Ishikawa (cell line): ENCODE measurements around the gene KLHL6.

Source experiments
- CEBPB ChIP-seq: IDR thresholded peaks from 2 replicates; pipeline ENCODE4 v1.6.1; 2012
- CREB1 ChIP-seq: IDR thresholded peaks from 2 replicates; pipeline ENCODE4 v1.6.1; 2012; ENCODE audit warnings: low read depth
- EGR1 ChIP-seq: IDR thresholded peaks from 2 replicates; pipeline ENCODE4 v1.6.1; 2012
- EP300 ChIP-seq: IDR thresholded peaks from 2 replicates; pipeline ENCODE4 v1.6.1; 2012; ENCODE audit warnings: borderline replicate concordance
- FOXM1 ChIP-seq: IDR thresholded peaks from 2 replicates; pipeline ENCODE4 v1.6.1; 2012; ENCODE audit warnings: low read depth, borderline replicate concordance
- NFIC ChIP-seq: IDR thresholded peaks from 2 replicates; pipeline ENCODE4 v1.6.1; 2012
- RAD21 ChIP-seq: IDR thresholded peaks from 2 replicates; pipeline ENCODE4 v1.6.1; 2012; ENCODE audit warnings: low read depth
- TAF1 ChIP-seq: IDR thresholded peaks from 2 replicates; pipeline ENCODE4 v1.6.1; 2012; ENCODE audit warnings: low read depth, mild to moderate bottlenecking
- TCF12 ChIP-seq: IDR thresholded peaks from 2 replicates; pipeline ENCODE4 v1.6.1; 2012; ENCODE audit warnings: low read depth
- TEAD4 ChIP-seq: IDR thresholded peaks from 2 replicates; pipeline ENCODE4 v1.6.1; 2012
- YY1 ChIP-seq: IDR thresholded peaks from 2 replicates; pipeline ENCODE4 v1.6.1; 2012; ENCODE audit warnings: low read depth
- ZBTB7A ChIP-seq: IDR thresholded peaks from 2 replicates; pipeline ENCODE4 v1.6.1; 2012; ENCODE audit warnings: low read depth
- TF ChIP-seq, protein P1 (sequence below): IDR thresholded peaks from 2 replicates; pipeline ENCODE4 v1.6.1; 2012
- TF ChIP-seq, protein P2 (sequence below): IDR thresholded peaks from 2 replicates; pipeline ENCODE4 v1.6.1; 2012; ENCODE audit warnings: low read depth, mild to moderate bottlenecking
- TF ChIP-seq, protein P3 (sequence below): IDR thresholded peaks from 2 replicates; pipeline ENCODE4 v1.6.1; 2012

The KLHL6 gene

DNA sequence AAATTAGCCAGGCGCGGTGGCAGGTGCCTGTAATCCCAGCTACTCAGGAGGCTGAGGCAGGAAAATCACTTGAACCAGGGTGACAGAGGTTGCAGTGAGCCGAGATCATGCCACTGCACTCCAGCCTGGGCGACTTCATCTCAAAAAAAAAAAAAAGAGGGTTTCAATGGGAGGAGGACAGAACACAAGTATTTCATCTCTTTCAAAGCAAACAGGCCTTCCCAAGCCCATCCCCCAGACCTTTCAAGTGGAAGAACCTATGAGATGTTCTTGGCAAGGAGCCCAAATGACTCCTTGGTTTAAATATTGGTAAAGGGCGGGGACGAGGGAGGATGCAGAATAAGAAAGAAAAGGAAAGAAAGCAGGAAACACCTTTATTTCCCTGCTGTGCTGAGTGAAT is 64.9 kb downstream of the KLHL6 start:
- TF ChIP-seq NFIC (peak; percentile 53), TCF12 (no peak)

DNA sequence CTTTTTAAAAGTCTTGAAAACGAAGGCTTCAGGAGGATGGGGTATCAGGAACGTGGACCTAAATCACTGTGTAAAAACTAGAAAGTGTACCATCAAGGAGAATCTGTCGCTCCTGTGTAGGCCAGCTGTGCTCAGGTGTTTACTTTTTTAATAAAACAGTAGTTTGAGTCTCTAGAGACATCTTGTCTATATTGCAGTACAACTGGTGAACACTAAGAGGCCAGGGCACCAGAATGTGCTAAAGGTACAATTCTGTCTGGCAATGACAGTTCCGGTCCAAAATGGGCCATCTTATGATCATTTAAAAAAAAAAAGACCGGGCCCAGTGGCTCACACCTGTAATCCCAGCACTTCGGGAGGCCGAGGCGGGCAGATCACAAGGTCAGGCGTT is 65.3 kb downstream of the KLHL6 start:
- TF ChIP-seq, protein P1, sequence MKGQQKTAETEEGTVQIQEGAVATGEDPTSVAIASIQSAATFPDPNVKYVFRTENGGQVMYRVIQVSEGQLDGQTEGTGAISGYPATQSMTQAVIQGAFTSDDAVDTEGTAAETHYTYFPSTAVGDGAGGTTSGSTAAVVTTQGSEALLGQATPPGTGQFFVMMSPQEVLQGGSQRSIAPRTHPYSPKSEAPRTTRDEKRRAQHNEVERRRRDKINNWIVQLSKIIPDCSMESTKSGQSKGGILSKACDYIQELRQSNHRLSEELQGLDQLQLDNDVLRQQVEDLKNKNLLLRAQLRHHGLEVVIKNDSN, result no peak
- TF ChIP-seq ZBTB7A (no peak), TAF1 (no peak), NFIC (no peak), FOXM1 (no peak), CEBPB (no peak), YY1 (no peak), TCF12 (no peak), TEAD4 (no peak), EGR1 (no peak), EP300 (no peak), CREB1 (no peak), RAD21 (no peak)
- TF ChIP-seq, protein P2, sequence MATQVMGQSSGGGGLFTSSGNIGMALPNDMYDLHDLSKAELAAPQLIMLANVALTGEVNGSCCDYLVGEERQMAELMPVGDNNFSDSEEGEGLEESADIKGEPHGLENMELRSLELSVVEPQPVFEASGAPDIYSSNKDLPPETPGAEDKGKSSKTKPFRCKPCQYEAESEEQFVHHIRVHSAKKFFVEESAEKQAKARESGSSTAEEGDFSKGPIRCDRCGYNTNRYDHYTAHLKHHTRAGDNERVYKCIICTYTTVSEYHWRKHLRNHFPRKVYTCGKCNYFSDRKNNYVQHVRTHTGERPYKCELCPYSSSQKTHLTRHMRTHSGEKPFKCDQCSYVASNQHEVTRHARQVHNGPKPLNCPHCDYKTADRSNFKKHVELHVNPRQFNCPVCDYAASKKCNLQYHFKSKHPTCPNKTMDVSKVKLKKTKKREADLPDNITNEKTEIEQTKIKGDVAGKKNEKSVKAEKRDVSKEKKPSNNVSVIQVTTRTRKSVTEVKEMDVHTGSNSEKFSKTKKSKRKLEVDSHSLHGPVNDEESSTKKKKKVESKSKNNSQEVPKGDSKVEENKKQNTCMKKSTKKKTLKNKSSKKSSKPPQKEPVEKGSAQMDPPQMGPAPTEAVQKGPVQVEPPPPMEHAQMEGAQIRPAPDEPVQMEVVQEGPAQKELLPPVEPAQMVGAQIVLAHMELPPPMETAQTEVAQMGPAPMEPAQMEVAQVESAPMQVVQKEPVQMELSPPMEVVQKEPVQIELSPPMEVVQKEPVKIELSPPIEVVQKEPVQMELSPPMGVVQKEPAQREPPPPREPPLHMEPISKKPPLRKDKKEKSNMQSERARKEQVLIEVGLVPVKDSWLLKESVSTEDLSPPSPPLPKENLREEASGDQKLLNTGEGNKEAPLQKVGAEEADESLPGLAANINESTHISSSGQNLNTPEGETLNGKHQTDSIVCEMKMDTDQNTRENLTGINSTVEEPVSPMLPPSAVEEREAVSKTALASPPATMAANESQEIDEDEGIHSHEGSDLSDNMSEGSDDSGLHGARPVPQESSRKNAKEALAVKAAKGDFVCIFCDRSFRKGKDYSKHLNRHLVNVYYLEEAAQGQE, result no peak
- TF ChIP-seq, protein P3, sequence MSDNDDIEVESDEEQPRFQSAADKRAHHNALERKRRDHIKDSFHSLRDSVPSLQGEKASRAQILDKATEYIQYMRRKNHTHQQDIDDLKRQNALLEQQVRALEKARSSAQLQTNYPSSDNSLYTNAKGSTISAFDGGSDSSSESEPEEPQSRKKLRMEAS, result no peak

DNA sequence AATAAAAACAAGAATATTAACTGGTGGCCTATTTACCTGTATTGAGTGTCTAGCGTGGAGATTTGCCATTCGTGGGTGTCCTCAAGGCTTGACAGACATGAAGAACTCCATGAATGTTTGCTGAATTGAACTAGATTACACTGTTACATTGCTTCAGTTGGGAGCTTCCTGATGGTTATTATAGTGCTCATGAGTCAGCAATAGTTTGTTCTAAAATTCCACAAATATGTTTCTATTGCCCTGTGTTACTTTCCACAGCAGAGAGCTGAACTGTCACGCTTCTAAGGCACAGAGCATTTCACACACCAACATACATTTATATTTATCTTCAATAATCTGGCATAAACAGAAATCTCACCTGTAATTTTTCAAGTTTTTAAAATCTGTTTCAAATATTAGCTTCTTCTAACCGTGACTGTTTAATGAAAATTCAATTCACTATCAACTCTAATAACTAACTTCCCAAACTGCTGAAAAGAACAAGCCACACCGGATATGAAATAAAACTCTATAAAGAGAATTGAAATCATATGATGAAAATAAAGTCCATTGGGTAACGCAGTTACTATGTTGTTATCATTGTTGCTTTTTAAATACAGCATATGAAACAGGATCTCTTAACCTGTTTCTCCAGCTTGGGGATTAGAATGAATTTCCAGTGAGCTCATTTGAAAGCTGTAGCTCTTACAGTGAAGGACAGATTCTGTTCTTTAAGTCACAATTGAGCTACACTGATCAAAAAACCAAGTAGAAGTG is 65.9 kb downstream of the KLHL6 start:
- TF ChIP-seq TAF1, result no peak
- no peak for TF ChIP-seq CREB1
- no peak for TF ChIP-seq FOXM1
- no peak for TF ChIP-seq TCF12
- TF ChIP-seq RAD21, result no peak
- TF ChIP-seq EGR1, result no peak
- TF ChIP-seq YY1, result no peak
- no peak for TF ChIP-seq NFIC
- TF ChIP-seq, protein P2, result no peak
- TF ChIP-seq TEAD4, result no peak
- no peak for TF ChIP-seq ZBTB7A
- TF ChIP-seq, protein P3, result no peak
- TF ChIP-seq, protein P1, result no peak
- TF ChIP-seq CEBPB, result no peak
- no peak for TF ChIP-seq EP300

DNA sequence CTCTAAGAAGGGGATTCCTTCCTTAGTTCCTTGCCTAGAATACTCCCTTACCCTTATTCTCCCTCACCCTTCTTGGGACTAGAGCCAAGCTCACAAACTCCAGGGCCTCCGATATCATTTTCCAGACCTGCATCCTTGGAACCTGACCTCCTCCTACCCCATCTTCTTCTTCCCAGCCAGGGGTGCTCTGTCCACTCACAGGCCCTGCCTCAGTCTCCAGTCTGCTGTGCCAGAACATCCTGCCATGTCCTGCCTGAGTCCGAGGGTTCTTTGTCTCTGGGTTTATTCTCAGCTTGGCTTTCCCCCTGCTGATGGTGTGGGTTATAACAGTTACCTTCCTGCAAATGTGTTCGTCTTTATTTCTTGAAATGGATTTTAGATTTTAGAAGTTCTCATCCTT is 67.2 kb downstream of the KLHL6 start:
- no peak for TF ChIP-seq ZBTB7A
- no peak for TF ChIP-seq NFIC
- TF ChIP-seq CEBPB, result no peak
- no peak for TF ChIP-seq RAD21
- TF ChIP-seq, protein P1, result no peak
- TF ChIP-seq, protein P3, result no peak

DNA sequence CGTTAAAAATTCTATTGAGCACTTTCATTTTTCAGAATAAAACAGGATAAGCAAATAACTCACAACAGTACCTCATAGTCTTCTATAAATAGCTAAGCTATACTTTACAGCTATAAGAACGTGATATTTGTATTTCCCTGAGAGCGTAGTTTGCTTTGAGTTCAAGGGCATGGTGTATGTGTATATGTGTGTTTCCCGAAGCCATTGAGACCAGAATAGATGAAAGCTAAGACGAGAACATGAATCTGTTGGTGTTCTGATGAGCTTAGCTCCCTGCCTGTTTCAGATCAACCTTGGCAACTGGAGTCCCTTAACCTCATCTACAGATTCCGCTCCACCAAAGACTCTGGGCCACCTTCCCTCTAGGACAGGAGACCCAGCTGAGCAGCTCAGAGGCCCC is 67.6 kb downstream of the KLHL6 start:
- TF ChIP-seq TAF1 (no peak), CEBPB (no peak), CREB1 (no peak), FOXM1 (no peak), EP300 (no peak), YY1 (no peak), TCF12 (no peak), NFIC (no peak), TEAD4 (no peak), RAD21 (no peak), ZBTB7A (no peak)
- TF ChIP-seq, protein P3, result no peak
- TF ChIP-seq, protein P2, result no peak
- TF ChIP-seq, protein P1, result no peak
